ENCODE measurements around the gene NPIPA3.
"Not testable (repeated sequence)": the region's sequence is repeated elsewhere in the genome, so short reads cannot be mapped to it uniquely, and the experiment has no call there.

The NPIPA3 gene

GRCh38 chr16:14703156-14704011 is at the start of gene NPIPA3:
TSS of gene NPIPA3 (plus strand) at chr16:14703411. CDS start at chr16:14708944, 5,533 bp downstream.
- DNase-seq: not testable (repeated sequence)

DNA sequence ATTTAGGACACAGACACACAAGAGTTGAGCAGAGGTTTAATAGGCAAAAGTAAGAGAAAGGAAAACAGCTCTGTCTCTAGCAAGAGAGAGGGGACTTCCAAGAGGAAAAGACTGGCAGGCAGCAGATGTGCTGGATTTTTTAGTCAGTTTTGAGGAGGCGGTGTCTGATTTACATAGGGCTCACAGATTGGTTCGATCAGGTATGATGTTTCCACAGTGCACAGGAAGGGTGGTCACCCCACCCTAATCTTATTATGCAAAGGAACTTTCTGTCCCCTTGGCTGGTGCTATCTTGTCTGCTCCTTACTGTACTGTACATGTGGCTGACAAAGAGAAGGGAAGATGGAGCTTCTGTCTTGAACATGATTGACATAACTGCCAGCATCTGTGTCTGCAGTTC is 45.1 kb upstream of the NPIPA3 start:
- no peak for DNase-seq

DNA sequence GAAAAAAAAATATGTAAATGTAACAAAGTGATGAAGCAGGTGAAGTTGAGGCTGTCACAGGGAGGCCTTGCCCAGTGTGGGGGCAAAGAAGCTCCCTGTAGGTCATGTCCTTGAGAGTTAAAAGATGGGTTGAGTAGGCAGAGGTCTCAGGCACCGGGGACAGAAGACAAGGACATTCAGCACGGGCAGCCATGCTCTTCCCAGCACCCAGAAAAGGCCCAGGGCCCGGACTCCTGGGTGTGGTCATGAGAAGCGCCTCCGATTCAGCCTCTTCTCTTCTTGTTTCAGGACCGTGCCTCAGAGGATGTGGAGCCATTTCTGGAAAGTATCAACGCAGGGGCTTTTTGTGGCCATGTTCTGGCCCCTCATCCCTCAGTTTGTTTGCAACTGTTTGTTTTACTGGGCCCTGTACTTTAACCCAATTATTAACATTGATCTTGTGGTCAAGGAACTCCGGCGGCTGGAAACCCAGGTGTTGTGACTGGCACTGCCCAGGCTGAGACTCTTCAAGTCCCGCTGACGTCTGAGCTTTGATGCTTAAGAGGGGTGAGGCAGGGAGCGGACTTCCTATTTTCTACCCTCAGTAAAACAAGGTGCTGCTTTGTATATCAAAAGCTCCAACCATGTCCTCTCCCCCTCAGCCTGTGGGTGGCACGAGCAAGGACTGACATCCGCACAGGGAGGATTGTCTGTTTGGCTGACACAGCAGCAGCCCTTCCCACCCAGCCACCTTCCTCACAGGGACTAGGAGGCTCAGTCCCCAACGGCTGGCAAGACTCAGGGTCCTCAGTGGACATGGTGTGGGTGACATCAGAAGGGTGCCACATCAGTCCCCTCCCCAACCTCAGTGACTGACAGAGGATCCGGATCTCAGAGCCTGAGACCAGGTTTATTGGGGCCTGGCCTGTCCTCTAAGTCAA is 35.6 kb upstream of the NPIPA3 start:
- no peak for DNase-seq

DNA sequence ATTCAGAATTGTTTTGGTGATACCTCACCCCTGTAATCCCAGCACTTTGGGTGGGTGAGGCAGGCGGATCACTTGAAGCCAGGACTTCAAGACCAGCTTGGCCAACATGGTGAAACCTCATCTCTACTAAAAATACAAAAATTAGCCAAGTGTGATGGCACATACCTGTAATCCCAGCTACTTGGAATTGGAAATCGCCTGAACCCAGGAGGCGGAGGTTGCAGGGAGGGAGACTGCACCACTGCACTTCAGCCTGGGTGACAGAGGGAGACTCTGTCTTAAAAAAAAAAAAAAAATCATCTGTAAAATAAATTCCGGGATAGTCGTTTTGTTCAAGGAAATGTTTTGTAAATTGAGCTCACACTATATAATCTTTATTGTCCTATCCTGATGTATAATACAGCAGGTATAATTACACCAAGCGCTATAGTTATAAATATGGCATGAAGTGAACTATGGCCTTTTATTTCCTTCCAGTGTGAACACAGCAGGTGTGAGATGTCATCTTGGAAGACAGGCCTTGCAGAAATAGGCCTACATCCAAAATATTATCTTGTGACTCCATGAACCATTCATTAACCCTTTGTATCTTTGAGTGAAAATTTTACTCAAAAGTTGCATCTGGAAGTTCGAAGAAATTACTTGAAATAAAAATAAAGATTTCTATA is 34.5 kb upstream of the NPIPA3 start:
- no peak for DNase-seq

DNA sequence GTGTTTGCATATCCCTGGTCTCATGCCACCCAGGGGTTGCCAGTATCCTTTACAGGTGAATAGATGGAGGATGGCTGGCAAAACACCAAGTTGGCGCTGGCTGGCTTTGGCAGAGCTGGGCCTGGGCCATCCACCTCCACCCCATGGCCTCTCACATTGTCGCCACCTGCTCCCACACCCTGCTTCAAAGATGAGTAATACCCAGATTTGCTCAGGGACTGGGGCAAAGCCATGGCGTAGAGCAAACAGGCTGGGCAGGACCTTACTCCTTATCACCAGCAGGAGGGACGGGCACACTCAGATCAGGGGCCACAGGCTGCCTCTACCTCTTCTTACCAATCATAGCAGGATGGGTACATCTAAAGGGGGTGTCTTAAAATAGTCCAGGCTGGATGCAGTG is 33.4 kb upstream of the NPIPA3 start:
- no peak for DNase-seq

DNA sequence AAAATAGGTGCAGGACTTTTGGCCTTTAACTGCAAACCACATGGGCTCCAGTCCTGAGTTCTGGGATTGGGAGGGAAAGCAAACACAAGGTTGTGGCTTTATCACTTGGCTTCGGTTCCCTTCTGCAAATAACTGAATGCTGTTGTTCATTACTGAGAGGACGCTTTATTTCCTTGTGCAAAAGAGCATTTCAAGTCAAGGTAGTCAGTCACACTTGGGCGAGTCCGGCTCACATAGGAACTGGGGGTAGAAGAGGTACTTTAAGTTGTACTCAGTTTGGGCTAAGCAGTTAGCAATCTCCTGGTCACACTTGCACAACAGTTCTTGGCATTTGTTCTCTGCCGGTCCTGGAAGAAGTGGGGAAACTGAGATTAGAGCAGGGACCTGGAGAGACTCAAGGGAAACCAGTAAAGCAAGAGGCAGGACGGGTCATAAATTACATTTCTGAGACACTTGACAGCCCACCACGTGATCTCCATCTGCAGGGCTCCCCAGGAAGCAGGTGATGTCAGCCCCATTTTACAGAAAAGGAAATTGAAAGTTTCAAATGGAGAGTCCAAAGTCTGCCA is 30.7 kb upstream of the NPIPA3 start:
- no peak for DNase-seq

DNA sequence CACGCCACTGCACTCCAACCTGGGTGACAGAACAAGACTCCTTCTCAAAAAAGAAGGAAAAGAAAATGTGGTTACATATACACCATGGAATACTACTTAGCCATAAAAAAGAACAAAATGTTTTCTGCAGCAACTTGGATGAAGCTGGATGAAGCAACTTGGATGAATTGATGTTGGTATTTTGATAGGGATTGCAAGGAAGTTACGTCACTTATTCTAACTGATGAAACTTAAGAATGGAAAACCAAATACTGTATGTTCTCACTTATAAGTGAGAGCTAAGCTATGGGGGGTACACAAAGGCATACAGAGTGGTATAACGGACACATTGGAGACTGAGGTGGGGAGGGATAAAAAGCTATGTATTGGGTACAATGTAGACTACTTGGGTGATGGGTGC is 26.6 kb upstream of the NPIPA3 start:
- no peak for DNase-seq

DNA sequence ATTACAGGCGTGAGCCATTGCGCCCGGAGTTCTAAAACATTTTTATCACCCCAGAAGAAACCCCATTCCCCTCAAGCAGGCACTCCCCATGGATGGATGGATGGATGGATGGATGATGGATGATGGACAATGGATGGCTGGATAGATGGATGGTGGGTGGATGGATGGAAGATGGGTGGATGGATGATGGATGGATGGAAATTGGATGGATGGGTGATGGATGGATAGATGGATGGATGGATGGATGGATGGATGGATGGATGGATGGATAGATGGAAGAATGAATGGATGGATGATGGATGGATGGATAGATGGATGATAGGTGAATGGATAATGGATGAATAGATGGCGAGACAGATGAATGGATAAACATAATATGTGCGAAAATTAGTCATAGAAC is 25.6 kb upstream of the NPIPA3 start:
- no peak for DNase-seq

DNA sequence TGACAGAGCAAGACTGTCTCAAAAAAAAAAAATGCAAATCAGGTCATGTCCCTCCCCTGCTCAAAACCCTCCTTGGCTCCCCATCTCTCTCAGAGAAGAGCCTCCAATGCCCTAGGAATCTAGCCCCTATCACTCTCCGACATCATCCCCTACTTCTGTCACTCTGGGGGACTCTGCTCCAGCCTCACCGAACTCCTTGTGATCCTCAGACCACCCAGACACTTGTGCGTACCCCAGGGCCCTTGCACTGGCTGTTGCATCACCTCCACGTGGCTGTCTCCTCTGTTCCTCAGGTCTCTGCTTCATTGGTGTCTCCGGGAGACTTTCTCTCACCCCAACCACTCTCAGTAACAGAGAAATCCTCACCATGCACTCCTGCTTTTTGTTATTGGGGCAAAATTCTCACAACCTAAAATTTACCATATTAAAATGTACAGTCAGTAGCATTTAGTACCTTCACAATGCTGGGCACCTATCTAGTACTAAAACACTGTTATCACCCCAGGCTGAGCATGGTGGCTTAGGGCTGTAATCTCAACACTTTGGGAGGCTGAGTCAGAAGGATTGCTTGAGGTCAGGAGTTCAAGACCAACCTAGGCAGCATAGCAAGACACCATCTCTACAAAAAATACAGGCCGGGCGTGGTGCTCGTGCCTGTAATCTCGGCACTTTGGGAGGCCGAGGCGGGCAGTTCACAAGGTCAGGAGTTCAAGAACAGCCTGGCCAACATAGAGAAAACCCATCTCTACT is 24.3 kb upstream of the NPIPA3 start:
- DNase-seq: no peak

DNA sequence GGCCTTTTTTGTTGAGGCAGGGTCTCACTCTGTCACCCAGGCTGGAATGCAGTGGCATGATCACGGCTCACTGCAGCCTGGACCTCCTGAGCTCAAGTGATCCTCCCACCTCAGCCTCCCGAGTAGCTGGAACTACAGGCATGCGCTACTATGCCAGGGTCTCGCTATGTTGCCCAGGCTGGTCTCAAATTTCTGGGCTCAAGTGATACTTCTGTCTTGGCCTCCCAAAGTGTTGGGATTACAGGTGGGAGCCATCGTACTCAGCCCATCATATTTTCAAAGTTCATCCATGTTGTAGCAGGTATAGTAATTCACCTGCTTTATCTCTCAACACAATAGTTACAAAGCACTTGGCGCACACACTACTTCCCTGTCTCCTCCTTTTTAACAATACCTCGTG is 22.8 kb upstream of the NPIPA3 start:
- DNase-seq: not testable (repeated sequence)

GRCh38 chr16:14681115-14681514 is 22.1 kb upstream of the NPIPA3 start:
- DNase-seq: no peak

GRCh38 chr16:14682121-14682520 is 21.1 kb upstream of the NPIPA3 start:
- no peak for DNase-seq

DNA sequence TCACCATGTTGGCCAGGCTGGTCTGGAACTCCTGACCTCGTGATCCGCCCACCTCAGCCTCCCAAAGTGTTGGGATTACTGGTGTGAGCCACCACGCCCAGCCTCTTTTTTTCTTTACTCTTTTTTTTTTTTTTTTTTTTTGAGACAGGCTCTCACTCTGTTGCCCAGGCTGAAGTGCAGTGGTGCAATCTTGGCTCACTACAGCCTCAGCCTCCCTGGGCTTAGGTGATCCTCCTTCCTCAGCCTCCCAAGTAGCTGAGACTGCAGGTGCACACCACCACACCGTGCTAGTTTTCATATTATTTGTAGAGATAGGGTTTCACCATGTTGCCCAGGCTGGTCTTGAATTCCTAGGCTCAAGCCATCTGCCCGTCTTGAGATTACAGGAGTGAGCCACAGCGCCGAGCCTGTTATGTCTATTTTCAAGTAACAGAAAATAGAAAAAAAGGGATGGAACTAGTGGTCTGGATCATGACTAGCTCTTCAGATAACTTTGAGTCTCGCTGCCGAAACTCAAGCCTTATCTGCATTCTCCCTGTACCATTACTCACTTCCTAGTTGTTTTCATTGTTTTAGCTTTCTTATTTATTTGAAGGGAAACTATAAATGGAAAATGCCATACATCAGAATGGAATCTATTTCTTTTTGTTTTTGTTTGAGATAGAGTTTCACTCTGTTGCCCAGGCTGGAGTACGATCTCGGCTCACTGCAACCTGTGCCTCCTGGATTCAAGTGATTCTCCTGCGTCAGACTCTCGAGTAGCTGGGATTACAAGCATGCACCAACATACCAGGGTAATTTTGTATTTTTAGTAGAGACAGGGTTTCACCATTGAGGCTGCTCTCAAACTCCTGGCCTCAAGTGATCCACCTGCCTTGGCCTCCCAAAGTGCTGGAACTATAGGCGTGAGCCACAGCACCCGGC is 17.1 kb upstream of the NPIPA3 start:
- DNase-seq: not testable (repeated sequence)

GRCh38 chr16:14694129-14694528 is 9.1 kb upstream of the NPIPA3 start, which contains the start of gene PLA2G10:
TSS of gene PLA2G10 (minus strand) at chr16:14694308. CDS start at chr16:14694229, 79 bp downstream.
- DNase-seq: not testable (repeated sequence)

DNA sequence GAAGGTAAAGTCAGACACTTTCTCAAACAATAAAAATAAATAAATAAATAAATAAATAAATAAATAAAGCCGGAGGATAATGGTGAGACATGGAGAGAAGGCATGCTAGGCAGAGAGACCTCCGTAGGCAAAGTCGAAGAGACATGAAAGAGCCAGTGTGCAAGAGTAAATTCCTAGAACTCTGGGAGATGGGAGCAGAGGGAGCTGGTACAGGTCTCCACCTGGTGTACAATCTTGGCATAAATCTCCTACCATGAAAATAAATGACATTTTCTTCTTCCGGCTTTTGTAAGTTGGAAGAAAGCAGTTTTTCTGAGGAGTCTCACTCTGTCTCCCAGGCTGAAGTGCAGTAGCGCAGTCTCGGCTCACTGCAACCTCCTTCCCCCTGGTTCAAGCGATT is 1.4 kb upstream of the NPIPA3 start:
- not testable (repeated sequence) for DNase-seq

- DNase-seq: not testable (repeated sequence)
These were observed 539 bp upstream of the NPIPA3 start for GRCh38 chr16:14702672-14703071.

GRCh38 chr16:14733233-14733632 is 30.0 kb downstream of the NPIPA3 start:
- DNase-seq: not testable (repeated sequence)

DNA sequence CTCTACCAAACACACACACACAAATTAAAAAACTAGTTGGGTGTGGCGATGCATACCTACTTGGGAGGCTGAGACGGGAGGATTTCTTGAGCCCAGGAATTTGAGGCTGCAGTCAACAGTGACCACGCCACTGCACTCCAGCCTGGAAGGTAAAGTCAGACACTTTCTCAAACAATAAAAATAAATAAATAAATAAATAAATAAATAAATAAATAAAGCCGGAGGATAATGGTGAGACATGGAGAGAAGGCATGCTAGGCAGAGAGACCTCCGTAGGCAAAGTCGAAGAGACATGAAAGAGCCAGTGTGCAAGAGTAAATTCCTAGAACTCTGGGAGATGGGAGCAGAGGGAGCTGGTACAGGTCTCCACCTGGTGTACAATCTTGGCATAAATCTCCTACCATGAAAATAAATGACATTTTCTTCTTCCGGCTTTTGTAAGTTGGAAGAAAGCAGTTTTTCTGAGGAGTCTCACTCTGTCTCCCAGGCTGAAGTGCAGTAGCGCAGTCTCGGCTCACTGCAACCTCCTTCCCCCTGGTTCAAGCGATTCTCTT is 37.7 kb downstream of the NPIPA3 start:
- not testable (repeated sequence) for DNase-seq

GRCh38 chr16:14741794-14742193 is 38.6 kb downstream of the NPIPA3 start:
- not testable (repeated sequence) for DNase-seq

Measured in NCI-H774 (cell line).